Amniotic stem cell (primary cell): ENCODE measurements around the gene TRMT61A.

Source experiments
- DNase-seq: peaks from one replicate; lab custom pipeline; 2025; lab: John Stamatoyannopoulos, UW

Gene TRMT61A

GRCh38 chr14:103547455-103547940, 18.5 kb downstream of the TRMT61A start:
- no peak for DNase-seq

DNA sequence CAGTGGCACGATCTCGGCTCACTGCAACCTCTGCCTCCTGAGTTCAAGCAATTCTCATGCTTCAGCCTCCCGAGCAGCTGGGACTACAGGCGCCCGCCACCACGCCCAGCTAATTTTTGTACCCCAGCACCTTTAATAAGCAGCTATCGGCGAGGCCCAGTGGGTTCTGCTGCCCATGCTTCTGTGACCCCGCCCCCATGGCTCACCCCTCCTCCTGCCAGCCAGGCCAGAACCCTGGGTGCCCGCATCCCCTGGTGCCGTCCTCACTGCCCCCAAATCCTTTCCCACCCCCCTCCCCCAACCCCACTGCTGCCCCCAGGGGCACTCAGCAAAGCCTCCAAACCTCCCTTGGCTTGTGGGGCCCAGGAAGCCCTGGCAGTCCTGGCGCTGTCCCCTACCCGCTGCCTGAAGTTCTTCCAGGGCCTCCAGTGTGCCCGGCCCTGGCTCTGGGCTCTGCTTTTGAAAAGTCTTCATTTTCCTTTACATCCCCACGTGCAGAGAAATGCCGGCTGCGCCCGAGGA, 19.0 kb downstream of the TRMT61A start:
- no peak for DNase-seq

DNA sequence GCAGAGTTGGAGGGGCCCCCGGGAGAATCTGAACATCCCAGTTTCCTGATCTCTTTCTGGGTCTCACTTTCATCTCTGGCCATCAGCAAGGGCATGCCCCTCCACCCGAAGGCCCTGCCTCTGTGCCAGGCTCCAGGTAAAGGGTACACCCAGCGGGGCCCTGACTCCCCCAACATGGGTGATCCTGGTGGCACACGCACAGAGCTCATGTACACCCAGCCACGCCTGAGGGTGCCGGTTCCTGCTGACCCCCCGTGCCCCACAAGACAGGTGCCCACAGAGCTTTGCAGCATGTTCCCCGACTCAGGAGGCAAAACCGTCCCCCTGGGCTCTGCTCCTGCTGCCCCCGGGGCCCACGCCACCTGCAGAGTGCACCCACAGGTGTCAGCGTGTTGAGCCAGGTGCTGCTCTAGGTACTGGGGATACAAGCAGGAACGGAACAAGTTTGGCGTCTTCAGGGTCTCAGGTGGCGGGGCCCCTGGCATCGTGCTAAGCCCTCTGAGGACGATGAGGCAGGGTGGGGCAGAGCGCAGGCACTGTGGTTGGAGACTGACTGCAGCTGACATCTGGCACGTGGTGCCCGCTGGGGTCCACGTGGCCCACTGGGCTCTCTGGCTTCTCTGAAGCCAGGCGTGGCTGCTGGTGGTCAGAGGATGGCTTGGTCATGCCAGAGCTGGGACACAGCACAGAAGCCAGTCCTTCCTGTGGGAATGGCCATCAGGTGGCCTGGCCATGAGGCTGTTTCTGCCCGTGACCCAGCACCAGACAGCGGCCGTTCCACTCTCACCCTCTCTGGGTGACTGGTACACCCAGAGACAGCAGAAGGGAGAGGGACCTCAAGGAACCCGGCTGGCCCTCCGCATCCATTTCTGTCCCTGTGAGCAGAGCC, 19.7 kb downstream of the TRMT61A start:
- DNase-seq = no peak

DNA sequence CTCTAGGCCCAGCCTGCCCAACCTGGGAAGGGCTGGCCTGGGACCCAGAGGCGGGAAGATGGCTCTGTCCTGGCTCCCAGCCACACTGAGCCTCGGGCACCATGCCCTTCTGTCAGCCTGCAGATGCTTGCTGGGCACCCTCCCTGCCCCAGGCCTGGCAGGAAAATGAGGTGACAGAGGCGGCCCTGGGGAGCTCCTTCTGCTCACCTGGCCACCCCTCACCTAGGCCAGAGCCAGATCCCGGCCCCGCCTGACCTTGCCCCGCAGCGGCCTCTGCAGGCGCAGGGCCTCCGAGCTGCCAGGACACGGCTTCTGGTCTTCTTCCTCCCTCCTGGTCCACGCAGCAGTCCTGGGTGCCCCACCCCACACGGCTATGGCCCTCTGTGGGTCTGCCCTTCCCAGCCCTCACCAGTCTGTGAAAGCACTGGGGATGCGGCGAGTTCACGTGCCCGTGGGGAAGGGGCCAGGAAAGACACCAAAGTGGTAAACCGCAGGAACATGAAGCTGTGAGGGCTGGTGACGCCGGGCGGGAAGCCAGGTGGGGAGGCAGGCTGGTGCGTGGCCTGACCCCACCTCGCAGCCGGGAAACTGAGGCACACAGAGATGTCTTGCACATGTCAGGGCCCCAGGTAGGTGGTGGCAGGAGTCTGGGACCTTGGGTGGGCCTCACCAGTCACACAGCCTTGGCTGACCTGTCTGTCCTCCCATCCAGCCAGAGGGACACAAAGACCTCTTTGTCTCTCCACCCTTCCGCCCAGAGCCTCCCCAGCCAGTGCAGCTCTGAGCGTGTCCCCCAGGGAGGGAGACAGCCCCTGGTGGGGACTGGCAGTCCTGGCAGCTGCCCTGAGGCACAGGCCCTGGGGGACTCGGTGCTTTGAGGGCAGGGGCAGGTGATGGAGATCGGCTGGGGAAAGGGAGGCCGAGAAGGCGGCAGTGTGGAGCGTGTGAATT, 20.6 kb downstream of the TRMT61A start:
- DNase-seq = no peak

DNA sequence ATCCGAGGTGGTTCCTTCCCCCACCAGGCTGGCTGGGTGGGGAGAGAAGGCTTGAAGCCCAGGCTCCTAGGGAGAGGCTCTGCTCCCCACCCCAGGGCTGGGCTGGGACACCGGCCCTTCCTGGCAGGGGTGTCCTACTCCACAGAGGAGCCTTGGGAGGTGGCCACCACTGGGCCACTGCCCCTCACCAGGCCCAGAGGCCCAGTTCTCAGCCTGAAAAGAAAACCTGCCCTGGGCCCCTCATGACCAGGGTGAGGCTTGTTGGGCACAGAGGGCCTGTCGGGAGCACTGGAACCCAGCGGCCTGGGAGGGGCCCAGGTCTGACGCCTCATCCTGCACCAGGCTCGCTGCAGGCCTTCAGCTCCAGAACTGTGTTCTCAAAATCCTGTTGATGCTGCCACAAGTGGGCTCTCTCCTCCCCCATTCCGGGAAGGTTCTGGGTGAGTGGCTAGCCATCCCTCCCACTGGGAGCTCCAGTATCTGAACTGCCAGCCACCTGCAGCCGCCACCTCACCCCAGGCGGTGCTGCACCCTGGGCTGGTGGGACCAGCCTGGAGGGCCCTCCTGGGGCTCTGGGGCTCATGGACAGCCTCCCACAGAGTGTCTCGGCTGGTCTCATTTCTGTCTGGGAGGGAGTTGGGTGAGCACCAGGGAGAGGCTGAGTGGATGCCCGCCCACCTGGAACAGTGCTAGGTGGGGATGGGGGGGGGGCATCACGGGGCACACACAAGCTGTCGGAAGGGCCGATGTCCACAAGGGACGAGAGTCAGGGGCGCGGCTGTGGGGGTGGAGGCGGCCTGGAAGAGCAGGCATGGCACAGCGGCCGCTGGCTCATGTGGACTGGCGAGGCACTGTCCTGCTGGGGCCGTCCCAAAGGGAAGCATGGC, 21.7 kb downstream of the TRMT61A start:
- no peak for DNase-seq

GRCh38 chr14:103551338-103551762, 22.4 kb downstream of the TRMT61A start:
- DNase-seq = no peak

GRCh38 chr14:103552011-103552845, 23.2 kb downstream of the TRMT61A start:
- DNase-seq = no peak

DNA sequence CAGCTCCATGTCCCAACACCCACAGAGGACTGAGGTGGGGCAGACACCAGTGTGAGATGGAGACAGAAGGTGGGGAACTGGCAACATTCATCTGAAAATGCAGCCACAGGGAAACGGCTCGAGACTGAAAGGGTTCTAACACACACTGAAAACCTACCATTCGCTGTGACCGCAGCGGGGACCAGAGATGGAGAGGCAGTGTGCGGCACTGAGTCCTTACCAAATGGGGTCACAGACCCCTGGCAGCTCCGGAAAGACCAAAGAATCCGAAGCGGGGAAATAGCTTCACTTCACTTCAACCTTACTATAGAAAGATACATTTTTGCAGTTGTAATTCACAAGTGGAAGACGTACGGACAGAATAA, 23.8 kb downstream of the TRMT61A start:
- no peak for DNase-seq

DNA sequence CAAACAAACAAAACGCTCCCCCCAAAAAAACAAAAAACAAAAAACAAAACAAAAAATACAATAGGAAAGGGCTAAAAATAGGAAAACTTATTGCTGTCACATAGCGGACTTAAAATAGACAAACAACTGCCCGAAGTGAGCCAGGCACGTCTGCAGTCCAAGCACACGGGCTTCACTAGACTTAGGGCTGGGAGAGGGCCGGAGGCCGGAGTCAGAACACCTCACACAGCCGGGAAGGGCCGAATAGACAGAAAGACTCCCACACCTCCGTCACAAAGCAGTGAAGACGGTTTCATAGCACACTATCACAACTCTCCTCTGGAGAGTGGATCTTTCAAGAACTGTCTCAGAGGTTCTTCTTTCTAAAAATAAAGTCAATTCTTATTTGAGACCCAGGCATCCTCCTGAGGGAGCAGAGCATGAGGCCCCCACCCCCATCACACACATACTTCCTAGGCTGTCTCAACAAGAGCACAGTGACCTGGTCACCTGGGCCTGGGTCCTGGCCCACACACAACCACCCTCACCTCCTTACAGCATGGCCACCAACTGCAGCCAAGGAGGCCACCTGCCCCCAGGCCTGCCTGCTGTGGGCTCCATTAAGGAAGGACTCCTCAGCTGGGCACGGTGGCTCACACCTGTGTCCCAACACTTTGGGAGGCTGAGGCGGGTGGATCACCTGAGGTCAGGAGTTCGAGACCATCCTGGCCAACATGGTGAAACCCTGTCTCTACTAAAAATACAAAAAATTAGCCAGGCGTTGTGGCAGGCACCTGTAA, 26.8 kb downstream of the TRMT61A start:
- no peak for DNase-seq

DNA sequence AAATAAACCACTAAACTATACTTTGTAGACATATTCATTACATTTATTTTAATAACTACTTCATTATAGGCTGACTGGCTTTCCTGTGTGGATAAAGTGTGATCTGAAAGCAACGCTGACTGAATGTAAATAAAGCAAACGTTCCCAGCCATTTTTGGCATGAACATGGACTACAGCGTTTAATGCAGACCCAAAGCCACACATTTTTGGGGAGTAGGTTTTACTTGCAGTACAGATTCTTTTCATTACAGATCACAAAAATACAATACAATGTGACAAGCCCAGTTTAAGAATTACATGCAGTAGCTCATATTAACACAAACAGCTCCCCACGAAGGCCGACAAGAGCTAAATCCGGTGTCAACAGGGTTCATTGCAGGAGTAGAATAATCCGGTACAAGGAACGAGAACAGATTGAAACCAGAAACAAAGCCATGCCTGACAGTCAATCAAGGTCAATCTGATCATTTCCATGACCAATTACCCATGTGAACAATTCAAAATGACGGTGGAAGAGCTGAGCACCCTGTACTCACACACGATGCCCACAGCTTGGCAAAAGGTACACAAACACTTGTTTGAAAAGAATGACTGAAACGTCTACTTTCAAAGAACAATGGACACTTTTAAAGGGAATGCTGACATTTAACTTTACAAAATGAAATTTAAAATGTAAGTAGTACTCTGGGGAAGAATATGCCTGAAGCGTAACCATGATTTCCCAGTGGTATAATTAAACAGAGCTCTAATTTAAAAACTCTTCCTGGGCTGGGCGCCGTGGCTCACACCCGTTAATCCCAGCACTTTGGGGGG, 28.2 kb downstream of the TRMT61A start:
- no peak for DNase-seq

DNA sequence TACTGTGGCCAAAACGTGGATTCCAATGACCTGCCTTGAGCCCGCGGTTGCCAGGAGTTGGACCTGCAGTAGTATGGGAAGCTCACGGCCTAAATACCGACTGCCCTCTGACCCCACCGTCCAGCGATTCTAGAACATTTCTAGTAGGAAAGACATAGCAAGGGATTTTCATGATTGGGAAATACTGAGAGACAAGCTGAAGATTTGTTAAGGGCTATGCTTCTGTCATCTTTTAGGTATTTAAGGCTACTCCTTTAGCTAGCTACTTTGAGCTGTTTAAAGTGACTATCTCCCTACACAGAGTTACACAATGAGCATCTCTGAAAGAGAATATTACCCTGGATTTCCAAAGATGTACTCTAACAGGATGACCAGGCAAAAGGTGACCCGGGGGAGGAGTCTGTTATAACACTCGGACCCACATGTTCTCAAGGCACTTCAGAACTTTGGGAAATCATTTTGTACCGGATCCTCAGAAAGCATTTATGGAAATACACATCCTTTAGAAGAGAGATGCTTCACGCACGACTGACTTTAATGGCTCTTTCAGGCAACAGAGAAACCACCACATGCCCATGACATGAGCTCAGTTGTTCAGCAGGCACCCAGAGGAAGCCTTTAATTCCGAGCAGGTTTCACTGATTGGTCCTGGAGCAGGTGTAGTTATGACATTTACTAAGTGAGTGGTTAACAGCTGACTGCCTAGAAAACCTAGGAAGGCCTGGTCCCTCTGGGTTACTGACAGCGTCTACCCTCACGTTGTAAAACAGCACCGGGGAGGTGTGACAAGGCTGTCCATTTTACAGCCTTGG, 29.3 kb downstream of the TRMT61A start:
- no peak for DNase-seq

DNA sequence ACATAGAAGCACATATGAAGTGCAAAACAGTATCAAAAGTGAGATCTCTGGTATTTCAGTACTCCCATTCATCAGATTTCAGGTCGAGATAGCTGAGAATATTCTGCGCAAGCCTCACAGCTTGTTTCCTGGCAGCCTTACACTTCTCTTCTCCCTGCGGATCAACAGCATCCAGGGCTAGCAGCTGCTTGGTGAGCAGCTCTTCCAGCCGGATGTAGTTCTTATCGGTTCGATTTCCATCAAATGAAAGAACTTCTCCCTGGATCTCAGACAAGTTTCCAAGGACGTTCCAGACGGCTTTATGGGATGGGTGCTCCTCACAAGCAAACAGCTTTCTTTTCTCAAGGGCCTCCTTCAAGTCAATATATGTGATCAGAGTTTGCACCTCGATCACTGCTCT, 30.8 kb downstream of the TRMT61A start:
- no peak for DNase-seq

- no peak for DNase-seq
Observed at GRCh38 chr14:103560691-103561090, 31.7 kb downstream of the TRMT61A start.

DNA sequence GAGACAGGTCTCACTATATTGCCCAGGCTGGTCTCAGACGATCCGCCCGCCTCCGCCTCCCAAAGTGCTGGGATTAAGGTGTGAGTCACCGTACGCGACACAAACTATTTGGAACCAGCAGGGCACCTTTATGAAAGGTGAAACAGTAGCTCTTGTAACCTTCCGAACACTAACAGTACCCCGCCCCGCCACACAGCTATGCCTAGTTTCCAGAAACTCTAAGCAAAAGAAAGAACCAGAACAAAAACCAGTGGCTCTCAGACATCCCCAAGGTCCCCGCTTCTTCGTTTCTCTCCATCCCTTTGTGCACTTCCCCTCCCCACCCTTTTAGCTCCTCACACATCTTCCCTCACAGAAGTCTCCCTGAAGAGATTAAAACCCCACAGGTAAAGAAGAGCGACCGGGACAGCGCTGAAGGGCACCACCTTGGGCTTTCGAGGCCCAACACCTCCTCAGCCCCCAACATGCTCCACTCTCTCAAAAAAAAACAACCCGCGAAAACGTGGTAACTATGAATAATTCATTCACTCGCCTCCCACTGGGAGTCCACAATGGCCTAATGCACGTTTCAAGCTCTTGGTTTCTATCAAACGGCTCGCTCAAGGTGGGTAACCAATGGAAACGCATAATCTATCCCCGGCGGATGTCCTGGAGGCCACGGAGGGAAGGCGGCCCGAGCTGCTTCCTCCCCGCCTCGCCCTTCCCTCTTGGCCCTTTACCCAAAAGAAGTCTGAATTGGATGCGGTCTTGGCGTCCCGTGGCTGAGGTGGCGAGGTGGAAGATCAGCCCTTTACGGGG, 32.6 kb downstream of the TRMT61A start:
- no peak for DNase-seq

DNA sequence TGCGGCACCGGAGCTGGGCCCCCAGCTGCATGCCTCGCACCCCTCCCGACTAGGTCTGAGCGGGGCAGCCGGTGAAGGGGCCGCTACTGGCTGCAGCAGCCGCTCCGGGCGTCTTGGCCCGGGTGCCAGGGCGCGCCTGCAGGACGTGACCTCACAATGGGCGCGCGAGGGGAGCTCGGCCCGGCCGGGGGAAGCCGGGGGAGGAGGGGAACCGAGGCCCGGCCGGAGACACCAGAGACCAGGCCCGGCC, 33.1 kb downstream of the TRMT61A start:
- DNase-seq = no peak

DNA sequence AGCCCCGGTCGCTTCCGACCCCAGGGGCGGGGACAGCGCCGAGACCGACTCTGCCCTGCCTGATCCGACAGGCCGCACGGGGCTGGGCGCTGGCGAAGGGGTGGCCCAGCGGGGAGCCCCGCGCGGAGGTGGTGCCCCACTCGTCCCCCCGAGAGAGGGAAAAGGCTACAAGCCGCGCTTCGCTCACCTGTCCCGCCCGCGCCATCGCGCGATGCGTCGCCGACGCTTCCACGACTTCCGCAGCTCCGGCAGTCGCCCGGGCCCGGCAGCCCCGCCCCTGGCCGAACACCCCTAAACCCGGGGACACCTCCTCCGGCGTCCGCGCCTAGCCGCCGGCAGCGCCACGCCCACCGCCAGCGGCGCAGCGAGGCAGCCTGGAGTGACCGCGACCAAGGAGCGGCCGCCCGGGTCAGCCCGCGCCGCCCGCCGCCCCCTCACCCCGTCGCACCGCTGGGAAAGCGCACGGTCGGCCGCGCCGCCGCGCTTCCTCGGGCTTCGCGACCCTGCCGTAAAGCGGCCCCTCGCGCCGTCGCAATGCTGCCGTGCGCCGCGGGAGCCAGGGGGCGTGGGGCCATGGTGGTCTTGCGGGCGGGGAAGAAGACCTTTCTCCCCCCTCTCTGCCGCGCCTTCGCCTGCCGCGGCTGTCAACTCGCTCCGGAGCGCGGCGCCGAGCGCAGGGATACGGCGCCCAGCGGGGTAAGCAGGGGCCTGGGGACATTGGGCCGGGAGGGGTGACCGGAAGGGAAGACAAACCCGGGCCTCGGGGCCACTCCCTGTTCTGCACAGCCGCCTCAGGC, 33.6 kb downstream of the TRMT61A start, which contains the start of the genes BAG5 and COA8:
BAG5 (minus strand) TSS at position 229 of the 797 bp plus-strand sequence. CDS start 1,493 bp downstream, outside the sequence.
COA8 (plus strand) TSS at position 532 of the 797 bp plus-strand sequence; CDS start at position 574, 42 bp downstream.
- peak; percentile 37 for DNase-seq
